Left forelimb (tissue), 1 donor: ENCODE data around the gene GDPGP1.
"Not testable (repeated sequence)": the region's sequence is repeated elsewhere in the genome, so short reads cannot be mapped to it uniquely, and the experiment has no call there.

ENCODE experiments used
- DNase-seq: peaks from one replicate; pipeline ENCODE4 v3.0.0-alpha.2; 2018; ENCODE audit warnings: low spot score

The GDPGP1 gene

GRCh38 chr15:90225504-90226234, 8.3 kb upstream of the GDPGP1 start:
- no peak for DNase-seq

- no peak for DNase-seq
Observed at GRCh38 chr15:90227336-90227735, 6.7 kb upstream of the GDPGP1 start.

GRCh38 chr15:90227816-90228772, 5.9 kb upstream of the GDPGP1 start:
- DNase-seq = no peak

- no peak for DNase-seq
Observed at GRCh38 chr15:90228960-90229359, 5.0 kb upstream of the GDPGP1 start.

- DNase-seq = no peak
Observed at GRCh38 chr15:90230071-90230494, 3.9 kb upstream of the GDPGP1 start.

- DNase-seq = no peak
Observed at GRCh38 chr15:90230610-90231009, 3.4 kb upstream of the GDPGP1 start.

GRCh38 chr15:90231028-90232017, 2.7 kb upstream of the GDPGP1 start:
- no peak for DNase-seq

GRCh38 chr15:90232196-90232595, 1.8 kb upstream of the GDPGP1 start:
- DNase-seq = no peak

- DNase-seq = no peak
Observed at GRCh38 chr15:90232941-90233386, 1.0 kb upstream of the GDPGP1 start.

GRCh38 chr15:90233387-90234095, 468 bp upstream of the GDPGP1 start, which contains the start of gene CIB1:
TSS of gene CIB1 (minus strand) at chr15:90233941. CDS start at chr15:90233885, 56 bp downstream.
- peak; percentile 99 for DNase-seq

GRCh38 chr15:90239371-90239770, 5.4 kb downstream of the GDPGP1 start:
- no peak for DNase-seq

GRCh38 chr15:90240856-90241255, 6.8 kb downstream of the GDPGP1 start:
- no peak for DNase-seq

- DNase-seq = no peak
Observed at GRCh38 chr15:90241343-90242192, 7.6 kb downstream of the GDPGP1 start.

- DNase-seq = no peak
Observed at GRCh38 chr15:90243943-90244639, 10.1 kb downstream of the GDPGP1 start.

GRCh38 chr15:90248789-90249202, 14.8 kb downstream of the GDPGP1 start:
- no peak for DNase-seq

GRCh38 chr15:90249203-90249863, 15.3 kb downstream of the GDPGP1 start, which contains the start of gene TTLL13:
TSS of gene TTLL13 (plus strand) at chr15:90249556. CDS start at chr15:90250631, 1,075 bp downstream.
- peak; percentile 89 for DNase-seq

GRCh38 chr15:90257776-90258175, 23.8 kb downstream of the GDPGP1 start:
- DNase-seq = no peak

- DNase-seq = no peak
Observed at GRCh38 chr15:90259524-90259923, 25.5 kb downstream of the GDPGP1 start.

GRCh38 chr15:90260731-90261130, 26.7 kb downstream of the GDPGP1 start:
- not testable (repeated sequence) for DNase-seq
